ENCODE results near the gene RAB7B. TPM values are rescaled to one million over a fixed set of nuclear protein-coding genes. Genes with fewer than 3 reads are reported as not detected.

The RAB7B gene
- total and polyA plus RNA-seq, 9 of the 15 experiments (the other 6 are each of a cell fraction or from before 2014, with no cell fraction given), result 0.03 to 0.29 (median 0.07) TPM; not detected in 4

DNA sequence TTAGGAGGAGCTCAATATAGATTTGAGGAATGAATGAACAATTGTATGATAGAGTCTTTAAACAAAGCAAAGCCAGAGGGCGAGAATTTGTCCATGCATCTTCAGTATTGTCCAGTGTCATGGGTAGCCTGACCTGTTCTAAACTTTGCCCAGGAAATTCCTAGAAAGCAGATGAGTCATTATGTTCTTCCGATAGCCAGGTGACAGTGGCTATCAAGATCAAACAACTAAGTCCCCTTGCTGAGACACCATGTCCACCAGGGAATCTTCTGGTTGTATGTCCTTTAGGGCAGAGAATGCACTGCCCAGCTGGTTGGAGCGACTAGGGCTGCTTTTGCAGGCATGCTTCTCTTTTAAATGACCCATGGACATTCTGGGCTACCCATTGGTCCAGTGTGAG is 58.1 kb downstream of the RAB7B start (continued):
- TF ChIP-seq E2F1 (CRISPR knock-in tag; IDR thresholded peaks at IDR 0.05) (no peak), NR2C1 (IDR thresholded peaks at IDR 0.05) (no peak), NR2C1 (tag; IDR thresholded peaks at IDR 0.05) (no peak), ZBTB34 (CRISPR knock-in tag; IDR thresholded peaks at IDR 0.05) (no peak), CBFA2T2 (conservative IDR thresholded peaks at IDR 0.05) (no peak), CEBPZ (IDR thresholded peaks at IDR 0.05; ENCODE audit: borderline replicate concordance, low read depth, low read length) (no peak), SMARCA4 (IDR thresholded peaks at IDR 0.05) (peak; percentile 62; the same call in 1 of the 2 replicates), ZC3H11A (IDR thresholded peaks at IDR 0.05; ENCODE audit: low read depth, low read length) (no peak), TCF3 (CRISPR knock-in tag; IDR thresholded peaks at IDR 0.05) (no peak; the same call in 1 of the 2 replicates), SMARCC2 (IDR thresholded peaks at IDR 0.05; ENCODE audit: low read depth) (peak; percentile 37; the same call in 1 of the 2 replicates), ATF1 (CRISPR knock-in tag; IDR thresholded peaks at IDR 0.05) (no peak), ATF1 (tag; IDR thresholded peaks at IDR 0.05) (no peak), FOXA1 (IDR thresholded peaks at IDR 0.05; ENCODE audit: borderline replicate concordance) (no peak), E2F8 (IDR thresholded peaks at IDR 0.05; ENCODE audit: low read depth, partially characterized antibody) (no peak), ZNF324 (CRISPR knock-in tag; IDR thresholded peaks at IDR 0.05) (no peak), SETDB1 (IDR thresholded peaks at IDR 0.05; ENCODE audit: low read length) (no peak)
- TF ChIP-seq, protein P1, sequence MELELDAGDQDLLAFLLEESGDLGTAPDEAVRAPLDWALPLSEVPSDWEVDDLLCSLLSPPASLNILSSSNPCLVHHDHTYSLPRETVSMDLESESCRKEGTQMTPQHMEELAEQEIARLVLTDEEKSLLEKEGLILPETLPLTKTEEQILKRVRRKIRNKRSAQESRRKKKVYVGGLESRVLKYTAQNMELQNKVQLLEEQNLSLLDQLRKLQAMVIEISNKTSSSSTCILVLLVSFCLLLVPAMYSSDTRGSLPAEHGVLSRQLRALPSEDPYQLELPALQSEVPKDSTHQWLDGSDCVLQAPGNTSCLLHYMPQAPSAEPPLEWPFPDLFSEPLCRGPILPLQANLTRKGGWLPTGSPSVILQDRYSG (tag; conservative IDR thresholded peaks at IDR 0.05; ENCODE audit: low read depth), result no peak
- TF ChIP-seq, protein P2, sequence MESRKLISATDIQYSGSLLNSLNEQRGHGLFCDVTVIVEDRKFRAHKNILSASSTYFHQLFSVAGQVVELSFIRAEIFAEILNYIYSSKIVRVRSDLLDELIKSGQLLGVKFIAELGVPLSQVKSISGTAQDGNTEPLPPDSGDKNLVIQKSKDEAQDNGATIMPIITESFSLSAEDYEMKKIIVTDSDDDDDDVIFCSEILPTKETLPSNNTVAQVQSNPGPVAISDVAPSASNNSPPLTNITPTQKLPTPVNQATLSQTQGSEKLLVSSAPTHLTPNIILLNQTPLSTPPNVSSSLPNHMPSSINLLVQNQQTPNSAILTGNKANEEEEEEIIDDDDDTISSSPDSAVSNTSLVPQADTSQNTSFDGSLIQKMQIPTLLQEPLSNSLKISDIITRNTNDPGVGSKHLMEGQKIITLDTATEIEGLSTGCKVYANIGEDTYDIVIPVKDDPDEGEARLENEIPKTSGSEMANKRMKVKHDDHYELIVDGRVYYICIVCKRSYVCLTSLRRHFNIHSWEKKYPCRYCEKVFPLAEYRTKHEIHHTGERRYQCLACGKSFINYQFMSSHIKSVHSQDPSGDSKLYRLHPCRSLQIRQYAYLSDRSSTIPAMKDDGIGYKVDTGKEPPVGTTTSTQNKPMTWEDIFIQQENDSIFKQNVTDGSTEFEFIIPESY (CRISPR knock-in tag; IDR thresholded peaks at IDR 0.05), result no peak
